CD4-positive, alpha-beta T cell (primary cell): ENCODE data around the gene SDE2. TPM values are rescaled to one million over a fixed set of nuclear protein-coding genes. Genes with fewer than 3 reads are reported as not detected.
"Not testable (repeated sequence)": the region's sequence is repeated elsewhere in the genome, so short reads cannot be mapped to it uniquely, and the experiment has no call there.

Experiments
- ATAC-seq: fragments of 200-7000 bp; cut with Tn5 transposase; one replicate; pipeline ENCODE4 v1.10.0; 2022; ENCODE audit warnings: mild to moderate bottlenecking; ENCODE audit not compliant: poor library complexity
- CTCF ChIA-PET: fragments of 350-600 bp; sonication (Branson Sonifier 250); formaldehyde crosslinking; loops from one replicate; lab custom pipeline; 2021; ENCODE audit warnings: antibody characterized with exemption, inconsistent platforms; lab: Charles Lee
- POLR2A ChIA-PET: fragments of 350-600 bp; sonication (Branson Sonifier 250); formaldehyde crosslinking; loops from one replicate; lab custom pipeline; 2021; ENCODE audit warnings: antibody characterized with exemption, inconsistent platforms; lab: Charles Lee
- DNase-seq, 14 experiments: peaks; one replicate each; pipeline ENCODE4 v3.0.0-alpha.2; 2013 to 2020; ENCODE audit warnings: mixed read lengths in 2 of 14
- H3K27ac ChIP-seq, 2 donors: one replicate each; pipeline versions ENCODE4 v1.5.1 to v1.7.0; 2013; ENCODE audit warnings: low read length in 2 of 2, low read depth in 1 of 2, mild to moderate bottlenecking in 1 of 2
- H3K27me3 ChIP-seq, 2 experiments: 1 replicate in 1 of 2; 2 replicates in 1 of 2; pipeline versions ENCODE4 v1.6.1 to v1.7.0; 2013; ENCODE audit warnings: low read length in 2 of 2, control low read depth in 1 of 2, mild to moderate bottlenecking in 1 of 2, moderate library complexity in 1 of 2; ENCODE audit not compliant: insufficient read depth in 2 of 2, control insufficient read depth in 1 of 2
- H3K36me3 ChIP-seq: one replicate; pipeline ENCODE4 v1.6.1; 2013; ENCODE audit warnings: low read length, control low read depth; ENCODE audit not compliant: insufficient read depth
- H3K4me1 ChIP-seq: one replicate; pipeline ENCODE4 v1.6.1; 2013; ENCODE audit warnings: low read length, control low read depth; ENCODE audit not compliant: insufficient read depth
- H3K4me3 ChIP-seq: one replicate; pipeline ENCODE4 v1.5.1; 2013; ENCODE audit warnings: mild to moderate bottlenecking, low read length, moderate library complexity
- H3K9me3 ChIP-seq, 2 experiments: 1 replicate in 1 of 2; 2 replicates in 1 of 2; pipeline versions ENCODE4 v1.6.1 to v1.7.0; 2013; ENCODE audit warnings: low read length in 2 of 2, mild to moderate bottlenecking in 2 of 2, control low read depth in 1 of 2, moderate library complexity in 1 of 2; ENCODE audit not compliant: control insufficient read depth in 1 of 2, insufficient read depth in 1 of 2
- H3K27ac Mint-ChIP-seq: one replicate; pipeline ENCODE4 v1.8.0; 2020; ENCODE audit warnings: mixed read lengths
- H3K27me3 Mint-ChIP-seq: one replicate; pipeline ENCODE4 v1.8.0; 2021; ENCODE audit warnings: mixed read lengths
- H3K36me3 Mint-ChIP-seq: one replicate; pipeline ENCODE4 v1.8.0; 2021; ENCODE audit warnings: low read depth, mixed read lengths
- H3K4me1 Mint-ChIP-seq: one replicate; pipeline ENCODE4 v1.8.0; 2021; ENCODE audit warnings: low read depth, mixed read lengths
- H3K4me3 Mint-ChIP-seq: one replicate; pipeline ENCODE4 v1.8.0; 2020; ENCODE audit warnings: mild to moderate bottlenecking, mixed read lengths
- H3K9me3 Mint-ChIP-seq: one replicate; pipeline ENCODE4 v1.8.0; 2020; ENCODE audit warnings: mixed read lengths
- CTCF ChIP-seq: fragments of 200-600 bp; IDR thresholded peaks from one replicate; pipeline ENCODE4 v1.8.0; 2022; ENCODE audit warnings: antibody characterized with exemption, mild to moderate bottlenecking
- intact Hi-C, 2 experiments: fragments of 100-400 bp; cut with DNase I in 1 of 2; cut with micrococcal nuclease in 1 of 2; formaldehyde crosslinking; loops; one replicate each; pipeline versions ENCODE4 v1.15.1 to v1.9.0; 2023 to 2025; cut with DNase I, micrococcal nuclease
- total RNA-seq, 174 experiments: library from RNA in 2 of 174; stranded (reverse) in 2 of 174; gene quantifications; one replicate each; pipeline ENCODE4 v1.2.3 and lab custom pipeline; 2021 to 2026

Gene SDE2
- total RNA-seq, 2 experiments from 2014 or later, result 48.2 to 49.3 TPM

GRCh38 chr1:226002667-226003501 lies 3.7 kb upstream of the SDE2 start:
- no peaks in the 10 kb centered on the region for H3K9me3 ChIP-seq
- ChIA-PET CTCF (no interaction called here), POLR2A (interaction anchor here (1.0 to 14.9 kb wide), 3 partner anchors 59 to 225 kb away, joined by 3 to 750 read pairs (median 3); partner anchors contain the start of genes H3-3A and SRP9)
- peaks cover 55% of the 10 kb centered on the region for H3K4me1 ChIP-seq
- no peaks in the 10 kb centered on the region for H3K27me3 Mint-ChIP-seq
- H3K27ac Mint-ChIP-seq, result peak overlapping the region; percentile 96
- H3K27me3 ChIP-seq, result no peaks in the 10 kb centered on the region
- peaks cover 60% of the 10 kb centered on the region for H3K4me1 Mint-ChIP-seq
- TF ChIP-seq CTCF, result no peak
- H3K36me3 ChIP-seq, result no peaks in the 10 kb centered on the region
- H3K4me3 Mint-ChIP-seq, result peak overlapping the region; percentile 62
- intact Hi-C loops, result loop anchor here (1.0 to 10.0 kb wide), 4 partner anchors 61 to 404 kb away; partner anchors contain the start of genes LIN9 (in 1 of the 2) and PARP1 (in 1 of the 2)
- H3K9me3 Mint-ChIP-seq, result no peaks in the 10 kb centered on the region
- H3K4me3 ChIP-seq, result no peak overlapping the region
- peaks cover 15% of the 10 kb centered on the region for H3K36me3 Mint-ChIP-seq
- DNase-seq (peak in 1 of 14 experiments; percentile 38), ATAC-seq (no peak)
- H3K27ac ChIP-seq, result peak overlapping the region; percentile 74 to 99

- Histone ChIP-seq H3K4me3 (no peak overlapping the region), H3K4me1 (peaks cover 62% of the 10 kb centered on the region), H3K27ac (peak overlapping the region; percentile 74 to 99), H3K36me3 (no peaks in the 10 kb centered on the region), H3K27me3 (no peaks in the 10 kb centered on the region), H3K9me3 (no peaks in the 10 kb centered on the region)
- POLR2A ChIA-PET, result interaction anchor here (0.7 to 14.9 kb wide), 4 partner anchors 60 to 557 kb away, joined by 3 to 750 read pairs (median 4); partner anchors contain the start of genes H3-3A and SRP9
- TF ChIP-seq CTCF, result no peak
- H3K4me1 Mint-ChIP-seq, result peaks cover 61% of the 10 kb centered on the region
- intact Hi-C loops, result loop anchor here (1.0 to 10.0 kb wide), 4 partner anchors 62 to 405 kb away; partner anchors contain the start of genes LIN9 (in 1 of the 2) and PARP1 (in 1 of the 2)
- H3K36me3 Mint-ChIP-seq, result peaks cover 16% of the 10 kb centered on the region
- peak overlapping the region; percentile 62 for H3K4me3 Mint-ChIP-seq
- ATAC-seq, result peak; percentile 38
- H3K27me3 Mint-ChIP-seq, result no peaks in the 10 kb centered on the region
- peak; percentile 29 to 90 (median 48) for DNase-seq
- H3K27ac Mint-ChIP-seq, result peak overlapping the region; percentile 96
- CTCF ChIA-PET, result no interaction called here
- no peaks in the 10 kb centered on the region for H3K9me3 Mint-ChIP-seq
Measured at GRCh38 chr1:226001963-226002666, 3.0 kb upstream of the SDE2 start.

DNA sequence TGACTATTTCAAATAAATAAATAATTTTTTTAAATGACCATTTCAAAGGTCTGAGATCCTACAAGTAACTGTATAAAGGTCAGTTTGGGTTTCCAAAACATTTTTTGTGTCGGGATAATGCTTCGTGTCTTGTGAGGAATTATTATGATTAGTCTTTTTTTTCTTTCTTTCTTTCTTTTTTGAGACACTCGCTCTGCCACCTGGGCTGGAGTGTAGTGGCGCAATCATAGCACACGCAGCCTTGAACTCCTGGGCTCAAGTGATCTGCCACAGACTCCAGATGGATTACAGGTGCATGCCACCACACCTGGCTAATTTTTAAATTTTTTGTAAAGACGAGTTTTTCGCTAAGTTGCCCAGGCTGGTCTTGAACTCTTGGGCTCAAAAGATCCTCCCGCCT lies 1.9 kb upstream of the SDE2 start:
- DNase-seq (no peak), ATAC-seq (no peak)
- Histone ChIP-seq H3K4me1 (peaks cover 70% of the 10 kb centered on the region), H3K4me3 (no peak overlapping the region), H3K36me3 (peaks cover 4% of the 10 kb centered on the region), H3K27me3 (no peaks in the 10 kb centered on the region), H3K9me3 (no peaks in the 10 kb centered on the region), H3K27ac (peak overlapping the region; percentile 99)
- peaks cover 70% of the 10 kb centered on the region for H3K4me1 Mint-ChIP-seq
- CTCF ChIA-PET, result interaction anchor here (2.0 to 2.4 kb wide), 2 partner anchors 64 to 224 kb away, joined by 7 to 27 read pairs; partner anchors contain the start of gene SRP9
- H3K36me3 Mint-ChIP-seq, result peaks cover 25% of the 10 kb centered on the region
- H3K27ac Mint-ChIP-seq, result peak overlapping the region; percentile 96
- intact Hi-C loops, result loop anchor here (5.0 to 10.0 kb wide), 3 partner anchors 121 to 406 kb away; partner anchors contain the start of genes LIN9 (in 1 of the 2) and PARP1 (in 1 of the 2)
- POLR2A ChIA-PET, result interaction anchor here (2.0 to 14.9 kb wide), 5 partner anchors 26 to 223 kb away, joined by 7 to 750 read pairs (median 24); partner anchors contain the start of genes H3-3A, SRP9 and TMEM63A
- no peak for TF ChIP-seq CTCF
- peak overlapping the region; percentile 35 for H3K4me3 Mint-ChIP-seq
- H3K9me3 Mint-ChIP-seq, result no peaks in the 10 kb centered on the region
- no peaks in the 10 kb centered on the region for H3K27me3 Mint-ChIP-seq

GRCh38 chr1:226000493-226001081 lies 1.4 kb upstream of the SDE2 start:
- H3K4me1 Mint-ChIP-seq, result peaks cover 75% of the 10 kb centered on the region
- H3K27me3 ChIP-seq, H3K9me3 ChIP-seq, H3K36me3 ChIP-seq, H3K9me3 Mint-ChIP-seq, H3K27me3 Mint-ChIP-seq, ATAC-seq: not testable (repeated sequence)
- Histone ChIP-seq H3K4me3 (peak overlapping the region; percentile 88), H3K4me1 (peaks cover 75% of the 10 kb centered on the region), H3K27ac (peak overlapping the region; percentile 99)
- peak overlapping the region; percentile 99 for H3K4me3 Mint-ChIP-seq
- ChIA-PET CTCF (interaction anchor here (1.0 to 2.4 kb wide), 4 partner anchors 13 to 223 kb away, joined by 4 to 27 read pairs (median 6); partner anchors contain the start of gene SRP9), POLR2A (interaction anchor here (0.8 to 14.9 kb wide), 27 partner anchors 10 to 567 kb away, joined by 3 to 750 read pairs (median 10); partner anchors contain the start of genes H3-3A, PARP1, SRP9 and TMEM63A)
- peak in 4 of 14 experiments; percentile 21 to 60 (median 56) for DNase-seq
- peaks cover 30% of the 10 kb centered on the region for H3K36me3 Mint-ChIP-seq
- H3K27ac Mint-ChIP-seq, result peak overlapping the region; percentile 96
- intact Hi-C loops, result loop anchor here (5.0 to 10.0 kb wide), 3 partner anchors 122 to 407 kb away; partner anchors contain the start of genes LIN9 (in 1 of the 2) and PARP1 (in 1 of the 2)
